AG09319 (cell line): ENCODE results near the gene CIAO2B.

Source experiments
- DNase-seq: peaks from one replicate; pipeline ENCODE4 v3.0.0-alpha.2; 2010; ENCODE audit warnings: low read depth; ENCODE audit errors: extremely low read depth
- TF ChIP-seq, protein P1 (sequence below): IDR thresholded peaks from 2 replicates; pipeline ENCODE4 v1.5.1; 2011; ENCODE audit warnings: low read depth, mild to moderate bottlenecking, inconsistent platforms, low read length, moderate library complexity

Gene CIAO2B

DNA sequence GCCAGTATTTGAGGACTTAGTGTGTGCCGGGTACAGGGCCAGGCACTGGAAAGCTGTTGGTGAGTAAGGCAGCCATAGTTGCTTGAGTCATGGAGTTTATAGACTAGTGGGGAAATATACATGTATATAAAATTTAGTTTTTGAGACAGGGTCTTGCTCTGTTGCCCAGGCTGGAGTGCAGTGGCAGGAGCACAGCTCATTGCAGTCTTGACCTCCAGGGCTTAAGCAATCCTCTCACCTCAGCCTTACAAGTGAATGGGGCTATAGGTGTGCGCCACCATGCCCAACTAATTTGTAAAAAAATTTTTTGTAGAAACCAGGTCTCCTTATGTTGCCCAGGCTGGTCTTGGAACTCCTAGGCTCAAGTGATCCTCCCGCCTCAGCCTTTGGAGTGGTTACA is 51.5 kb downstream of the CIAO2B start:
- TF ChIP-seq, protein P1, sequence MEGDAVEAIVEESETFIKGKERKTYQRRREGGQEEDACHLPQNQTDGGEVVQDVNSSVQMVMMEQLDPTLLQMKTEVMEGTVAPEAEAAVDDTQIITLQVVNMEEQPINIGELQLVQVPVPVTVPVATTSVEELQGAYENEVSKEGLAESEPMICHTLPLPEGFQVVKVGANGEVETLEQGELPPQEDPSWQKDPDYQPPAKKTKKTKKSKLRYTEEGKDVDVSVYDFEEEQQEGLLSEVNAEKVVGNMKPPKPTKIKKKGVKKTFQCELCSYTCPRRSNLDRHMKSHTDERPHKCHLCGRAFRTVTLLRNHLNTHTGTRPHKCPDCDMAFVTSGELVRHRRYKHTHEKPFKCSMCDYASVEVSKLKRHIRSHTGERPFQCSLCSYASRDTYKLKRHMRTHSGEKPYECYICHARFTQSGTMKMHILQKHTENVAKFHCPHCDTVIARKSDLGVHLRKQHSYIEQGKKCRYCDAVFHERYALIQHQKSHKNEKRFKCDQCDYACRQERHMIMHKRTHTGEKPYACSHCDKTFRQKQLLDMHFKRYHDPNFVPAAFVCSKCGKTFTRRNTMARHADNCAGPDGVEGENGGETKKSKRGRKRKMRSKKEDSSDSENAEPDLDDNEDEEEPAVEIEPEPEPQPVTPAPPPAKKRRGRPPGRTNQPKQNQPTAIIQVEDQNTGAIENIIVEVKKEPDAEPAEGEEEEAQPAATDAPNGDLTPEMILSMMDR, result no peak
- no peak for DNase-seq
